Smooth muscle cell (in vitro differentiated cells): ENCODE measurements around the gene POU2AF3. TPM values are rescaled to one million over a fixed set of nuclear protein-coding genes. Genes with fewer than 3 reads are reported as not detected.

ENCODE experiments used
- DNase-seq: peaks from one replicate; lab custom pipeline; 2025; ENCODE audit not compliant: unreplicated experiment; lab: John Stamatoyannopoulos, UW
- H2AFZ ChIP-seq: fragments of 200-600 bp; sonication (generic); 2 replicates; pipeline ENCODE4 v1.6.0; 2016; ENCODE audit warnings: antibody characterized with exemption, low read depth, mild to moderate bottlenecking
- H3F3A ChIP-seq: fragments of 200-600 bp; sonication (generic); 2 replicates; pipeline ENCODE4 v1.6.0; 2017; ENCODE audit warnings: antibody characterized with exemption, low read depth
- H3K27ac ChIP-seq: fragments of 200-600 bp; sonication (generic); 2 replicates; pipeline ENCODE4 v1.5.1; 2016; ENCODE audit warnings: low read depth, mild to moderate bottlenecking
- H3K27me3 ChIP-seq: fragments of 200-600 bp; sonication (generic); 2 replicates; pipeline ENCODE4 v1.6.1; 2016; ENCODE audit warnings: low read depth, mild to moderate bottlenecking
- H3K36me3 ChIP-seq: fragments of 200-600 bp; sonication (generic); 2 replicates; pipeline ENCODE4 v1.5.1; 2016; ENCODE audit warnings: low read depth
- H3K4me1 ChIP-seq: fragments of 200-600 bp; sonication (generic); 2 replicates; pipeline ENCODE4 v1.5.1; 2016; ENCODE audit warnings: low read depth
- H3K4me2 ChIP-seq: fragments of 200-600 bp; sonication (generic); 2 replicates; pipeline ENCODE4 v1.6.0; 2016; ENCODE audit warnings: mild to moderate bottlenecking
- H3K4me3 ChIP-seq: fragments of 200-600 bp; sonication (generic); 2 replicates; pipeline ENCODE4 v1.5.1; 2016; ENCODE audit warnings: mild to moderate bottlenecking
- H3K79me2 ChIP-seq: fragments of 200-600 bp; sonication (generic); 2 replicates; pipeline ENCODE4 v1.6.0; 2016; ENCODE audit warnings: low read depth, mild to moderate bottlenecking
- H3K9ac ChIP-seq: fragments of 200-600 bp; sonication (generic); 2 replicates; pipeline ENCODE4 v1.6.0; 2016; ENCODE audit warnings: low read depth
- H3K9me3 ChIP-seq: fragments of 200-600 bp; sonication (generic); replicated peaks from 2 replicates; pipeline ENCODE4 v1.5.1; 2016; ENCODE audit warnings: low read depth
- H4K20me1 ChIP-seq: fragments of 200-600 bp; sonication (generic); 2 replicates; pipeline ENCODE4 v1.6.0; 2016; ENCODE audit warnings: low read depth
- WGBS: methylation state at CpG from one replicate; pipeline ENCODE4 v1.1.7; 2016; ENCODE audit warnings: low lambda C conversion rate; 5-methylcytosine and 5-hydroxymethylcytosine counted together
- polyA plus RNA-seq: library from polyadenylated mRNA; unstranded; fragments of >200 nt; fragmentation: Nextera tagmentation; extraction: Ambion mirVana; gene quantifications from 2 replicates; pipeline ENCODE4 v1.2.1, GENCODE V29; 2016
- total RNA-seq: library from RNA; depleted of rRNA; stranded (reverse); fragments of >200 nt; gene quantifications from 2 replicates; pipeline ENCODE4 v1.2.3, GENCODE V29; 2014
- TF ChIP-seq, protein P1 (sequence below): fragments of 200-600 bp; sonication (generic); IDR thresholded peaks from 2 replicates; pipeline ENCODE4 v1.5.1; 2017; ENCODE audit warnings: borderline replicate concordance, mild to moderate bottlenecking, antibody characterized with exemption; ENCODE audit not compliant: insufficient read depth, poor library complexity, severe bottlenecking

Gene POU2AF3
- total and polyA plus RNA-seq, 2 experiments from 2014 or later = not detected

DNA sequence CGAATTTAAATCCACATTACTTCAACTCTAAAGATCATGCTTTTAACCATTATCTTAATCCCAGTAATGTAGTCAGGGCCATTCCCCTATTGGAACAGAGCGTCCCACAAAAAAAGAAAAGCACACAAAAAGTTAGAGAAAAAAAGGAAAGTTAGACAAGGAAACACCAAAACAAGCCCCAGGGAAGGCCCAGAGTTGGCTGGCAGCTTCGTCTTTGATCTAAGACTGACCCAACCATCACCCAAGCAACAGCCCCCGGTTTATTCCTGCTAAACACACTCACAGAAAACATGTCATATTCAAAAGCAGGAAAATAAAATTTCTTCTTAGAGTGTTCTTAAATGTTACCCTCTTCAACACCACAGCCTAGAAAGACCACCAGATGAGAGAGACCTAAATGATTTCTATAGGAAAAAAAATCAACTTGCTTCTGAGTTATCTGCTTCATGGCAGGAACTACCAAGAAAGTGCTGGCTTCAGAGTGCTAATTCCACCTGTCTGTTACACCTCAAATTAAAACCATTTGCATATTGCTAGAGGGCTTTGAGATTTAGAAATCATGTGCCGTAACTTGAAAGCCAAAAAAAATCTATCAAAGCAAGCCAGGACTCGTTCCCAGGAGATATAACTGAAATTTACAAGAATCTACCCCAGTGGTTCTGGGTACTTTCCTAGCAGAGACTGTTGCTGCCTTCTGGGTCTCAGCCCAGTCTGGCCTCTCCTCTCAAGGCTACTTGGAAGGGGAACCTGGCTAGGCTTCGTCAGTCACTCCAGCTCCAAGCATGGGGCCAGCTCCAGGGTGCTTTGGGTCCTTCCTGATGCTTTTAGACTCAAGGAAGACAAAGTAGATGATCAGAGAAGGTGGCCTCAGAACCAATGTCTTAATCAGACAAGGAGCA is 31.2 kb downstream of the POU2AF3 start:
- DNase-seq = no peak
- WGBS = 86% methylated on average over 7 of the region's 7 CpGs
- Histone ChIP-seq H3F3A (no peaks in the 10 kb centered on the region), H3K4me1 (peaks cover 2% of the 10 kb centered on the region), H4K20me1 (no peaks in the 10 kb centered on the region), H3K4me2 (no peak overlapping the region), H3K27me3 (no peaks in the 10 kb centered on the region), H3K9ac (no peak overlapping the region), H3K27ac (no peak overlapping the region), H3K4me3 (no peak overlapping the region), H3K36me3 (no peaks in the 10 kb centered on the region), H2AFZ (no peak overlapping the region), H3K9me3 (no peaks in the 10 kb centered on the region), H3K79me2 (no peaks in the 10 kb centered on the region)
- TF ChIP-seq, protein P1, sequence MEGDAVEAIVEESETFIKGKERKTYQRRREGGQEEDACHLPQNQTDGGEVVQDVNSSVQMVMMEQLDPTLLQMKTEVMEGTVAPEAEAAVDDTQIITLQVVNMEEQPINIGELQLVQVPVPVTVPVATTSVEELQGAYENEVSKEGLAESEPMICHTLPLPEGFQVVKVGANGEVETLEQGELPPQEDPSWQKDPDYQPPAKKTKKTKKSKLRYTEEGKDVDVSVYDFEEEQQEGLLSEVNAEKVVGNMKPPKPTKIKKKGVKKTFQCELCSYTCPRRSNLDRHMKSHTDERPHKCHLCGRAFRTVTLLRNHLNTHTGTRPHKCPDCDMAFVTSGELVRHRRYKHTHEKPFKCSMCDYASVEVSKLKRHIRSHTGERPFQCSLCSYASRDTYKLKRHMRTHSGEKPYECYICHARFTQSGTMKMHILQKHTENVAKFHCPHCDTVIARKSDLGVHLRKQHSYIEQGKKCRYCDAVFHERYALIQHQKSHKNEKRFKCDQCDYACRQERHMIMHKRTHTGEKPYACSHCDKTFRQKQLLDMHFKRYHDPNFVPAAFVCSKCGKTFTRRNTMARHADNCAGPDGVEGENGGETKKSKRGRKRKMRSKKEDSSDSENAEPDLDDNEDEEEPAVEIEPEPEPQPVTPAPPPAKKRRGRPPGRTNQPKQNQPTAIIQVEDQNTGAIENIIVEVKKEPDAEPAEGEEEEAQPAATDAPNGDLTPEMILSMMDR = no peak

DNA sequence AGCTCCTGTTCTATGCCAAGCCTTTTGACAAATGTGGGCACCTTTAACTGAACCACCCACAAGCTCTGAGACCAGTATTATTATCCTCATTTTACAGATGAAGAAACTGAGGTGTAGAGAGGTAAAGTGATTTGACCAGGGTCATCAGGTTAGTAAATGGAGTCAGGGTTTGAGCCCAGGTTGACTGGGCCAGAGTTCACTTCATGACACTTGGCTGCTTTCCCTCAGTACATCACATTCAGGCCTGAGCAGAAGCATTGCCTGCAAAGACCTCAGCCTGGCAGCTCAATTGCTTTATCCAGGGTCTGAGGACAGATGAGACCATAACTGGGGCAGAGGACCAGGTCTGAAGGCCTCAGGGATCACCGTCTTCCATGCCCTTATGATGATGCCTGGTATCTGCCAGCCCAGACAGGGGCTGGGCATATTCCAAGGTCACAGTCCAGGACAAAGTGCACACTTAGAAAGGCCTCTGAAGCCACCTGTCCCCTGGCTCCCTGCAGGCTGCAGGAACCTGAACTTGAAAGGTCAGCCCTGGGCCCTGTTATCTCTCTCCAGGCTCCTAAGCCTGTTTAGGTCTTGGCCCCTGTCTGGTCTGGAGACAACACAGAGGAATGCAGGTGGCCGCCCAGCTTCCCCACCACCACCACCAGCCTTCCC is 32.0 kb downstream of the POU2AF3 start:
- Histone ChIP-seq H3K36me3 (no peaks in the 10 kb centered on the region), H3F3A (no peaks in the 10 kb centered on the region), H3K4me2 (no peak overlapping the region), H2AFZ (no peak overlapping the region), H3K27ac (no peak overlapping the region), H3K4me1 (no peaks in the 10 kb centered on the region), H4K20me1 (no peaks in the 10 kb centered on the region), H3K27me3 (no peaks in the 10 kb centered on the region), H3K4me3 (no peak overlapping the region), H3K9ac (no peak overlapping the region), H3K9me3 (no peaks in the 10 kb centered on the region), H3K79me2 (no peaks in the 10 kb centered on the region)
- no peak for DNase-seq
- 100% methylated on average over 2 of the region's 2 CpGs for WGBS
- TF ChIP-seq, protein P1 = no peak

GRCh38 chr11:111331711-111332479 is 33.5 kb downstream of the POU2AF3 start:
- H3K9ac ChIP-seq = no peak overlapping the region
- H2AFZ ChIP-seq = no peak overlapping the region
- DNase-seq = no peak
- no peak overlapping the region for H3K4me3 ChIP-seq
- H3K4me1 ChIP-seq = peaks cover 9% of the 10 kb centered on the region
- WGBS = 81% methylated on average over 4 of the region's 4 CpGs
- no peaks in the 10 kb centered on the region for H3K9me3 ChIP-seq
- no peaks in the 10 kb centered on the region for H3F3A ChIP-seq
- H3K4me2 ChIP-seq = no peak overlapping the region
- no peaks in the 10 kb centered on the region for H3K79me2 ChIP-seq
- no peak overlapping the region for H3K27ac ChIP-seq
- H4K20me1 ChIP-seq = no peaks in the 10 kb centered on the region
- no peaks in the 10 kb centered on the region for H3K36me3 ChIP-seq
- TF ChIP-seq, protein P1 = no peak
- H3K27me3 ChIP-seq = no peaks in the 10 kb centered on the region
